GM12891 (cell line): ENCODE results near the gene ZNF3.

Experiments
- POLR2A ChIP-seq: IDR thresholded peaks from 2 replicates; pipeline ENCODE4 v1.6.1; 2011; ENCODE audit warnings: low read depth, low read length, control low read depth
- POLR2AphosphoS5 ChIP-seq: IDR thresholded peaks from 2 replicates; pipeline ENCODE4 v1.6.1; 2011; ENCODE audit warnings: low read depth, low read length, control low read depth
- TAF1 ChIP-seq: IDR thresholded peaks from 2 replicates; pipeline ENCODE4 v1.6.1; 2011; ENCODE audit warnings: low read depth, low read length, control low read depth

DNA sequence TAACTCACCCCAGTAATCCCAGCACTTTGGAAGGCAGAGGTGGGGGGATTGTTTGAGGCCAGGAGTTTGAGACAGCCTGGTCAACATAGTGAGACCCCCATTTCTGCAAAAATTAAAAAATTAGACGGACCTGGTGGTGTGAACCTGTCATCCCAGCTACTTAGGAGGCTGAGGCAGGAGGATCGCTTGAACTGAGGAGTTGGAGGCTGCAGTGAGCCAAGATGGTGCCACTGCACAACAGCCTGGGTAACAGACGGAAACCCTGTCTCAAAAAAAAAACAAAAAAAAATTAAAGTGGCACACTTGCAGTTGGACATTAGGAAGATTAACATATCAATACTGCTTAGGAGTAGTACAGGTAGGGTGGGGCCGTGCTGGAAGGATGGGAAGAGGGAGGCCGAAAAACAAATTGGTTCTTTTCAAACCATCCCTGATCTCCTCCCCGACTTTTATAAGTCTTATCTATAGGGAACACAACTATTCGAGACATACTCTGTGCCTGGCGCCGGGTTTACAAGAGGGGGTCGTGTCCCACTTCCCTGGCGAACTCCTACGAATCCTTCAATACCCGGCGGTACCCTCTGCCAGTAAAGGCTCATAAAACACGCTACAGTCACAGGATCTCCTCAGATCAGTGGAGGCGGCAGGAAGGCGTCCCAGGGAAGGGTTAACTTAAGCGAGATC lies 37.0 kb upstream of the ZNF3 start:
- TF ChIP-seq POLR2A (no peak), POLR2AphosphoS5 (no peak), TAF1 (no peak)
